GM12872 (cell line): ENCODE measurements around the gene CXXC1.

ENCODE experiments used
- CTCF ChIP-seq: IDR thresholded peaks from 3 replicates; pipeline ENCODE4 v1.5.1; 2011; ENCODE audit warnings: low read depth, mild to moderate bottlenecking, low read length, moderate library complexity; ENCODE audit not compliant: insufficient read depth

Gene CXXC1

GRCh38 chr18:50282521-50283335 lies 4.8 kb downstream of the CXXC1 start:
- TF ChIP-seq CTCF: no peak

DNA sequence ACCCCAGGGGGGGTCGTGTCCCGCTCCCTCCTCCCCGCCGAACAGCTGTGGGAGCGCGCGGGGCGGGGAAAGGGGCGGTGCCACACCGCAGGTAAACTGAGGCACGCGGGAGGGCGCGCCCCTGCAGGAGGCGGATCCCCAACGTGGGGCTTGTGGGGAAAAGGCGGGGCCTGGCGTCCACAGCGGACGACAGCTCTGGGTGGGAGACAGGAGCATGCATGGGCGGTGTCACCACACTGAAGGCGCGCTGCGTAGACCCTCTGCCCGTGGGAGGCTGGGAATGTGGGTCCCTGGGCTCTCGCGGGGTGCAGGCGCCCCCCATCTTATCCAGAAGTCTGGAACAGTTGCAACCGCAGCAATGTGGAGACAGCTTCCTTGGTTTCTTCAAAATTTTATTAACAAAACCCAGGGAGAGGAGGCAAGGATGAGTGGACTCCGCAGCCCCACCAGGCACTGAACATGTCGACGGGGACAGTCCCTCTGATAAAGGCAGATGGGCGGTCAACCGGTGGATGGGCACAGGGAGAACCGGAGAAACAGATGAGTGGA lies 5.4 kb downstream of the CXXC1 start:
- TF ChIP-seq CTCF: no peak

DNA sequence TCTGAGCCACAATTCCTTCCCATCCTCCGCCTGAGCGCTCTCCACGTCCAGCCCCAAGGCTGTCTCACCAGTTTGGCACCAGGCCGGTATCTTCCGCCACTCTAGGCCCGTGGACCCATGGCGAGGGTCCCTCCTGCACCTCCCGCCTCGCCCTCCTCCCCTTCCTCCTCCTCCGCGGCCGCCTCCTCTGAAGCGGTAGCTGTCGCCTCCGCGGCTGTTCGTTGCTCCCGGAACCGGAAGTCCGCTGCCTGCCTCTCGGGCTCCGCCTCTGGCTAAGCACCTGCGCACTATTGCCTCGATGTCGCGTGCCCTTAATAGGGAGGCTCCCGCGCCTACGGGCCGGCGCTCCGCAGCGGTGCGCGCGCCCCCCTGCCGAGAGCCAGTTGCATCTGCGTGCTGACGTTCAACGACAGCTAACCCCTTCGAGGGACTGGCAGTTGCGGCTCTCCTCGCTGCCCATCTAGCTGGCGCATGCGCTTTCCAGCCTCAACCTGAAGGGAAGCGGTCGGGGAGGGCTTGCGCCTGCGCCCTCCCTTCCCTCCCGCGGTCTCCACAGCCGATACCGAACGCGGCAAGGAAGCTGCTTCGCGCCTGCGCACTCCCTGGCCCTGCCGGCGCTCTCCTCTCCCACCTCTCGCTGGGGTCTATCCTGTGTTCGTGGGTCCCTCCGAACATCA lies 6.1 kb downstream of the CXXC1 start, which contains the start of gene MBD1:
MBD1 (minus strand) TSS at position 229 of the 677 bp plus-strand sequence. CDS start 1,531 bp downstream, outside the sequence.
- no peak for TF ChIP-seq CTCF

DNA sequence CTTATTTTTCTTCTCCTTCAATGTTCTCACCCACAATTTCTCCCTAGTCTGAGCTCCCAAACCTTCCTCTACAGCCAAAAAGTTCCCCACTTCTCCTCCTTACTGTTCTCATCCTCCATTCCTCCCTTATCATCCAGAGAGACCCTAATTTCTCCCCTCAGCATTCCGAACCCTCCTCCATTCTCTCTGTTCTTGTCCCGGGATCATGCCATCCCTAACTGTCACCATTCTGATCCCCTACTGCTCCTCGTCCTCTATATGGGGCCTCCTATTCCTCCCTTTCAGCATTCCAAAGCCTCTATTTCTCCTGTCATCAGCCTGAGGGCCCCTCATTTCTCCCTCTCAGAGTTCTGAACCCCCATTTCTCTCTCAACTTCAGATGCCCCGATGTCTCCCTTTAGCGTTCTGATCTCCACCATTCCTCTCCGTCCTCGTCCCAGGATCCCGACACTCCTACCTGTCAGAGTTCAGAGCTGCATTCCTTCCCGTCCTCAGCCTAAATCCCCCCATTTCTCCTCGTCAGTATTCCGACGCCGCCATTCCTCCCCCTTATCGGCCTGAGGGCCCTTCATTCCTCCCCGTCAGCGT lies 6.7 kb downstream of the CXXC1 start:
- no peak for TF ChIP-seq CTCF

GRCh38 chr18:50279752-50280151 lies 7.7 kb downstream of the CXXC1 start:
- TF ChIP-seq CTCF: no peak

DNA sequence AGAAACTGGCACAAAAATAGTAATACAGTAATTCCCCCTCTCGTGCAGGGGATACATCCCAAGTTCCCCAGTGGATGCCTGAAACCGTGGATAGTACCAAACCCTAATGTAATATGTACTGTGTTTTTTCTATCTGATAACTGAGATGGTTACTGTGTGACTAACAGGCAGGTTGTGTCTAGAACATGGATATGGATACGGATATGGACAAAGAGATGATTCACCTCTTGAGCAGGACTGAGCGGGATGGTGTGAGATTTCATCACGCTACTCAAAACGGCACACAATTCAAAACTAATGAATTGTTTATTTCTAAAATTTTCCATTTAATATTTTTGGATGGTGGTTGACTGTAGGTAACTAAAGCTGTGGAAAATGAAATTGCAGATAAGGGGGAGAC lies 9.6 kb downstream of the CXXC1 start:
- TF ChIP-seq CTCF: no peak

DNA sequence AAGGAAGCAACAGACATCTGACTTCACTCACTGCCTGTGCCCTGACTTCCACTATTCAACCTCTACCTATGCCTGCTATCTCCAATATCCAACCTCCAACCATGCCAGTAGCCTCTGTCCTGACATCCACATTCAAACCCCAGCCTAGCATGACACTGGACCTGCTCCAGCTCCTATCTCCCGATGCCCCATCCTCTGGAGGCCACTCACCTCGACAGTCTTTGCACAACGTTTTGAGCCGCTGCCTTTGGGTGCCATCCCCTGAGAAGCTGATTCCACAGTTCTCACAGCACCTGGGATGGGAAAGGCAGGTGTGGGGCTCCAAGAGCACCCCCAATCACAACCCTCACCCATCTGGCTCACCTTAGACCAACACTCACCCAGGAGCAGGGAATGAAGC lies 11.0 kb downstream of the CXXC1 start:
- no peak for TF ChIP-seq CTCF
